MG63 (cell line): ENCODE measurements around the gene IKZF3. TPM values are rescaled to one million over a fixed set of nuclear protein-coding genes. Genes with fewer than 3 reads are reported as not detected.
A peak's percentile ranks its signal among the peaks of the same experiment; 100 is the strongest.
"Not testable (repeated sequence)": the region's sequence is repeated elsewhere in the genome, so short reads cannot be mapped to it uniquely, and the experiment has no call there.

Source experiments
- DNase-seq: peaks from one replicate; pipeline ENCODE4 v3.0.0-alpha.2; 2020
- H3K27me3 ChIP-seq: fragments of 250-450 bp; sonication (Bioruptor Pico); 2 replicates; pipeline ENCODE4 v1.5.1; 2020; ENCODE audit warnings: mild to moderate bottlenecking, moderate library complexity
- H3K36me3 ChIP-seq: fragments of 250-450 bp; sonication (Bioruptor Pico); 2 replicates; pipeline ENCODE4 v1.5.1; 2020; ENCODE audit warnings: mild to moderate bottlenecking, moderate library complexity
- H3K4me3 ChIP-seq: fragments of 250-450 bp; sonication (Bioruptor Pico); 2 replicates; pipeline ENCODE4 v1.5.1; 2020; ENCODE audit warnings: mild to moderate bottlenecking, moderate library complexity
- H3K9me3 ChIP-seq: fragments of 250-450 bp; sonication (Bioruptor Pico); 2 replicates; pipeline ENCODE4 v1.5.1; 2020; ENCODE audit warnings: mild to moderate bottlenecking, moderate library complexity
- total RNA-seq: library from RNA; depleted of rRNA; stranded (reverse); fragments of >200 nt; shearing (Covaris generic); gene quantifications from 2 replicates; pipeline ENCODE4 v1.2.3, GENCODE V29; 2014; ENCODE audit warnings: low replicate concordance

IKZF3 gene
- total RNA-seq, 1 experiment from 2014 or later = not detected

DNA sequence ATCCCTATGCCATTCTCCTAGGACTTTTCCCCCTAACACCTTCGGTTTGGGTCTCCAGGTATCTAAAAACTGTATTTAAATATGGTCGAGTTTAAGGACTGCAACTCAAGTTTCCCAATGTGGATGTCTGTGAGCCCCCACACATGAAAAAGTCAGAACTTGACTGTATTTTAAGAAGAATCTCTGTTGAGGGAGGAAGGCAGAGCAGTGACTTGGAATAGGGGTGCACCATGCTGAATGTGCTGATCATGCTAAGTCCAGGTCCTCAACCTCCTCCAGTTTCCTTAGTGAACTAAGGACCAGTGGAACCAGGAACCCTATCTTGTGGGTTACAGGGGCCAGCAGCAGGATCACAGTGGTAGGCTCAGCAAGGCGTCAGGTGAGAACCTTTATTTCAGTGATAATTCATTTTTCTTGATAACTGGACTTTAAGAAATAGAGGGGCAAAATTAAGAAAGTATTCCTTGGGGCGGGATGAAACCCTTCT is 106.9 kb downstream of the IKZF3 start:
- H3K27me3 ChIP-seq = no peaks in the 10 kb centered on the region
- no peaks in the 10 kb centered on the region for H3K9me3 ChIP-seq
- H3K4me3 ChIP-seq = no peak overlapping the region
- H3K36me3 ChIP-seq = no peaks in the 10 kb centered on the region
- DNase-seq = no peak

DNA sequence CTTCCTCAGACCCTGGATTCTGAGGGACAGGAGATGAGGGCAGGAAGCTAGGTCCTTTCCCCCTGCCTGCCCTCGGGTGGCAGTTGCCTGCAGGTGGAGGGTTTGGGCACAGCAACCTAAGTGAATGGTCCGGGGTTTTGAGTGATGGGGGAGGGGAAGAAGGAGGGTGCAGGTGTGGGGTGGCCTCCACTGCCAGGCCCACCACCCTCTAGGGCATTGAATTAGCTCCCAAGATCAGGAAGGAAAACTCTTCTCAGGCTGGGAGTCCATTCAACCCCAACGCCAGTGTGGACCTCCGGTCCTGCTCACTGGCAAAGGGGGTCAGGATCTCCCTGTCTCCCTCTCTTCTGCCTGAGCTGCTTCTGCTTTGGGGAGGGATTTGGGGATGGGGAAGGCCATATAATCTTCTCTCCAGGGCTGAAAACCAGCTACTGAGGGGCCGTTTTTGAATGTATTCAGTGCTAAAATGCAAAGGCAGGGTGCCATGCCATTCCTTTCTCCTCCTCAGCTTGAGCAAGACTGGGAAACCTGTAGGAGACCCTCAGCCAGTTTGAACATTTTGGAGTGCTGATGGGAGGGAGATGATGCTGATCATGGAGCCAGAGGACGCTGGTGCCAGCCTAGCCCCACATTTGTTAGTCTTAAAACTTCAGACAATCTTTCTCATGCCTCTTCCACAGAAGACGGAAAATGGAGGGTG is 107.6 kb downstream of the IKZF3 start:
- no peak for DNase-seq

DNA sequence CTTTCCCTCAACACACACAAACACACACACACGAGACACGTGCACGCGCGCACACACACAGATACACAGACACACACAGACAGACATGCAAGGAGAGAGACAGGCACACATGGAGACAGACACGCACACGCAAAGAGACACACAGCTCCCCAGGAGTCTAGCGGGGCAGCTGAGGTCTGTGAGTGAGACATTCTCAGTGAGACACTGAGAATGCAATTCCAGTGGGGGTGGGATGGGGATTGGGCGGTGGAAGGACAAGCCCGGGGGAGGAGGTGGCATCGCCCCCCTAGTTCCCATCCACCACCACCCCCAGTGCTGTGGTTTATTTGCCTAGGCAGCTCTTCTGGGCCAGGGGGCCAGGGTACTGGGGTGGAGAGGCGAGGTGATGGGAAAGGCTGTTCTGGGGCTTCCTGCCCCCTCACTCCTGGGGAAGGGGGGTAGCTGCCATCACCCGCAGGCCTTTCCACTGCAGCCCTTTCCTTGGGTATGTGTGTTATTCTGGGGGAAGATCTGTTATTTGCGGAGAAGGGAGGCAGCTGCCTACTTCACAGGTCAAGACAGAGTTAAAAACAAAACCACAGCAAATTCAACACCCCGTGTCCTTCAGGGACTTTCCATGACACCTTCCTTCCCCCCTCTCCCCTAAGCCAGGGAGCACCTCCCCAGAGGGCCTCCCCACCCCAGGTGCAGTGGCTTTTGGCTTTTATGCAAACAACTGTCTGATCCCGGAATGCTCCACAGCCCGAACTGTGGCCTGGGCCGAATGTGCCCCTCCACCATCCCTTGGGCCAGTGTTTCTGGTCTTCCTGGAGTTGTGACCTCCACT is 108.3 kb downstream of the IKZF3 start:
- H3K36me3 ChIP-seq = no peaks in the 10 kb centered on the region
- H3K4me3 ChIP-seq = no peak overlapping the region
- no peak for DNase-seq
- H3K27me3 ChIP-seq = no peaks in the 10 kb centered on the region
- H3K9me3 ChIP-seq = no peaks in the 10 kb centered on the region

More for the DNA sequence above, 107.6 kb downstream of the IKZF3 start:
- H3K27me3 ChIP-seq = no peaks in the 10 kb centered on the region
- H3K4me3 ChIP-seq = no peak overlapping the region
- H3K9me3 ChIP-seq = no peaks in the 10 kb centered on the region
- H3K36me3 ChIP-seq = no peaks in the 10 kb centered on the region

DNA sequence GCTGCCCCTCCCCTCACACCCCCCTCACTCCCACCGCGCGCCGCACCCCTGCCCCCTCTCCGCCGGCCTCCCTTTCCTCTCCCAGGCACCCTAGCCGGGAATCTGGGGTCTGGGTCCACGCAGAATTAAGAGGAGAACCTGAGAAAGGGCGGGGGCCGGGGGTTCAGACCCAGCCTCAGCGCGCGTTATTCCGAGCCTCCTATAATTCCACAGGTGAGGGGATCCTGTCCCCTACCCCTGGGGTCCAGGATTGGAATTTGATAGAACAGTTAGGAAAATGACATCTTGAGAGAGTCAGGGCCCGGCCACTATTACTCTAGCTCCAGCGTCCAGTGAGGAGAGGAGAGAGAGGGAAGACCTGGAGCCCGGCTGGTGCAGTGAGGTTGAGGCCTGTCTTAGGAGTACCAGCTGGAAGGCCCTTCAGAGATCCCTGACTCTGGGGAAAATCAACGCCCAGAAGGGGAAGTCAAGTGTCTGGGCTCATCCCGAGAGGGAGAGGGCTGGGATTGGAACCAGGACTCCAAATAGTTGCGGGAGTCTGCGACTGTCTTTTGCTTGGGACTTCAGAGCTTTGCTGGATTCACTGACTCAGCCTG is 109.1 kb downstream of the IKZF3 start:
- Histone ChIP-seq H3K9me3 (no peaks in the 10 kb centered on the region), H3K36me3 (no peaks in the 10 kb centered on the region), H3K27me3 (no peaks in the 10 kb centered on the region), H3K4me3 (peak overlapping the region; percentile 67)
- no peak for DNase-seq

DNA sequence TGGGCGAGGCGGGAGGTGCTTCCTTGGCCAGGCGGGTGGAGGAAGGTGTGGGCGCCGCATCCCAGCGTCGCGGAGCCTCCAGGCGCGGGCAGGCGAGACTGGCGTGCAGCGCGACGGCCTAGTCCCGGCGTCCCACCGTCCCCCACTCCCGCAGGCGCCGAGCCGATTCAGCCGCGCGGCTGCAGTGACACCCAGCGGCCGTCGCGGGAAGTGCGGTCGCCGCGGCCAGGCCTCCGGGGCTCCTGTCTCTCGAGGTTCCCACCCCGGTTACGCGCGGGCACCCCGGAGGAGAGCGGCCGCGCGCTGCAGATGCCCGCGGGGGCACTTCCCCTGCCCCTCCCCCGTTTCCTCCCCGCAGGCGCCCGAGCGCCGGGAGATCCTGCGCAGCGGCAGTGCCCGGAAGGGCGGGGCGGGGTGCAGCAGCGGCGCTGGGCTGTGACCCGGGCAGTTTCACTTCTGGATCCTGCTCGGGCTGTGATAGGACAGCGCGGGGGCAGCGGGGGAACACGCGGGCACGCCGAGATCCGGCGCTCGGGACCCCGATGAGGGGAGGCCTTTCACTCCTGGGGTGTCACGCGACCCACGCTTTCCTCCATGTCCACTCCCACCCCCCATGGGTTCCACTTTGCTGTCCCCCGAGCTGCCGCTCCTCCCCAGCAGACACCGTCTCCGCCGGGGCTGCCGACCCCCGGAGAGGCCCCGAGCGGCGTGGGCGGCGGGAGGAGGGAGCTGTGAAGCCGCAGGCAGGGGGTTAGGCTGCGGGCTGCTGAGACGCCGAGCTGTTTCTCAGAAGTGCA is 109.8 kb downstream of the IKZF3 start:
- no peaks in the 10 kb centered on the region for H3K27me3 ChIP-seq
- peak overlapping the region; percentile 67 for H3K4me3 ChIP-seq
- no peaks in the 10 kb centered on the region for H3K36me3 ChIP-seq
- no peaks in the 10 kb centered on the region for H3K9me3 ChIP-seq
- DNase-seq = peak; percentile 97

DNA sequence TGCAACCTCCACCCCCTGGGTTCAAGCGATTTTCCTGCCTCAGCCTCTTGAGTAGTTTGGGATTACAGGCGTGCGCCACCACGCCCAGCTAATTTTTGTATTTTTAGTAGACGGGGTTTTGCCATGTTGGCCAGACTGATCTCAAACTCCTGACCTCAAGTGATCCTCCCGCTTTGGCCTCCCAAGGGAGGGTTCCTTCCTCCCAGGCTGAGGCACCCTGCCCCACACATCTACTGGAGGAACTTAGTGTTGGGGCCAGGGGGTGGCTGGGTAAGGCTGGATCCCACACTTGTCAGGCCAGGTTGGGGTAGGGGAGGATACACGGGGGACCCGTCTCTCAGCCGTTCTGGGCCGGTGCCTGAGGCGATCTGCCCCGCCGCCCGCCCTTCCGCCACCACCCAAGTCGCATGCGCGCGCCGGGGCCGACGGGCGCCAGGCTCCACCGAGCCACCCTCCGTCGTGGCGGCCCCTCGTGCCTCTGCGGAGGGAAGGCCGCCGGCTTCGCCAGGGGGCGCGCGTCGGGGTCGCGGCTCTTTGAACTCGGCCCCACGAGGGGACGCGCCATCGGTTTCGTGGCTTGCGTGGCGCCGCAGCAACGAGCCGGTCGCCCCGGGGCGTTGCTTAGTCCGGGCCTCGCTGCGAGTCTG is 110.5 kb downstream of the IKZF3 start:
- DNase-seq = peak; percentile 47
- H3K9me3 ChIP-seq = no peaks in the 10 kb centered on the region
- no peaks in the 10 kb centered on the region for H3K36me3 ChIP-seq
- H3K27me3 ChIP-seq = no peaks in the 10 kb centered on the region
- peak overlapping the region; percentile 67 for H3K4me3 ChIP-seq

DNA sequence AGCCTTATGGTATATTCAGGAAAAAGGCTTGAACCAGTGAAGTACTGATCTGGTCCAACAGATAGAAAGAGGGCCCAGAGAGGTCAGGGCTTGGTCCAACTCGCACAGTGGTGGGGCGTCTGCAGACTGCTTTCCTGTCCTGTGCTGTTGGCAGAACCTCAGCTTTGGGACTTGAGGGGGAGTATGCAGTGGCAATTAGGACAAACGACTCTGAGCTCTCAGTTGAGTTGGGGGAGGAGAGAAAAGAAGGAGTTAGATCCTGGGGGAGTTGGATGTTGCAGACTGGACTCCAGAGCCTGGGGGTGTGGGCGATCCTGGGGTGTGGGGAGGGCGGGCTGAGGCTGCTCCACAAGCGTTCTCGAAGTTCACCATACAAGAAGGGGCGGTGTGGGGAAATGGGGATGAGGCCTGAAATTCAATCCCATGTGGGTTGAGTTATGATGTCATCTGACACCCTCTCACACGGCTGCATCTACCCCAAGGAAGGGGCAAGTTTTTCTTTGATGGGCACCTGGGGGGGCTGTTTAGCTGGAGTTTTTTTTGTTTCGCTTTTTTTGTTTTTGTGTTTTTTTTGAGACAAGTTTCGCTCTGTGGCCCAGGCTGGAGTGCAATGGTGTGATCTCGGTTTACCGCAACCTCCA is 111.8 kb downstream of the IKZF3 start:
- Histone ChIP-seq H3K27me3 (no peaks in the 10 kb centered on the region), H3K36me3 (no peaks in the 10 kb centered on the region), H3K4me3 (no peak overlapping the region), H3K9me3 (no peaks in the 10 kb centered on the region)
- DNase-seq = no peak

DNA sequence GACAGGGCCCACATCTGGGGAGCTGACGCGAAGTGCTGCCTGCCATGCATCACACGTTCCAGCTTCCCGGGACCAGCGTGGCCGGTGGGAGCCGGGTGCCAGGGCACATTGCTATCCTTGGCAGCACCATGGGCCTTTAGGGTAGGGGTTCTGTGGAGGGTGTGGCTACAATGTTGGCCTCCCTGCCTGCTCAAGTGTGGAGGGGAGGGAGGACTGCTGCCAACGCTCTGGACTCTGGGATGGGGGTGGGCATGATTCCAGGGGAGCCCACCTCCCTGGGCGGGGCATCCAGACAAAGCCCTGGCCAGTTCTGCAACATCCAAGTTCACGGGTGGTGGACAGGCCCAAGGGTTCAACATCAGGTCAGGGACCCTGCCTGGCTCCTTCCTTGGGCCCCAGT is 112.5 kb downstream of the IKZF3 start:
- Histone ChIP-seq H3K4me3 (no peak overlapping the region), H3K36me3 (no peaks in the 10 kb centered on the region), H3K9me3 (no peaks in the 10 kb centered on the region), H3K27me3 (no peaks in the 10 kb centered on the region)
- no peak for DNase-seq

DNA sequence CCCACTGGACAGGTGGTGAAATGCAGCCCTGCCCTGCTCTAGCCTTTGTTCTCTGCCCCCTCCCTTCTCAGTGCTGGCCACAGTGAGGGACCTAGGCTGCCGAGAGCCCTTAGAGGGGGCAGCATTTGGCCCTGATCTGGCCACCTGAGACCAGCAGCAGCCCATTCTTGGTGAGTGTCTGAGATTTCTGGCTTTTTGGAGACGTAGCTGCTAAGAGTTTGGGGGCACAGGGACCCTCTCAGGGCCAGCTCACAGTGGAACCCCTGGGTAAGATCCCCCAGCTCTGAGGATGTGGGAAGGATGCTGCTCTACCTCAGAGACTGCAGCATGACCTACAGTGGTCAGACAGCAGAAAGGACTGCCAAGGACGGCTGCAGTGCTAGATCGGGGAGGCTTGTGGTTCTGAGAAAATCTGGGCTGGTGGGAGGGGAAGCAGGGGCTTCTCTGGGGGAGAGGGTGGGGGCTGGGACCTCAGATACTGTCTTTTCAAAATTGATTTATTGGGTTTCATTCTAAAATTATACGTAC is 113.0 kb downstream of the IKZF3 start:
- Histone ChIP-seq H3K4me3 (no peak overlapping the region), H3K27me3 (no peaks in the 10 kb centered on the region), H3K36me3 (no peaks in the 10 kb centered on the region), H3K9me3 (no peaks in the 10 kb centered on the region)
- DNase-seq = no peak

DNA sequence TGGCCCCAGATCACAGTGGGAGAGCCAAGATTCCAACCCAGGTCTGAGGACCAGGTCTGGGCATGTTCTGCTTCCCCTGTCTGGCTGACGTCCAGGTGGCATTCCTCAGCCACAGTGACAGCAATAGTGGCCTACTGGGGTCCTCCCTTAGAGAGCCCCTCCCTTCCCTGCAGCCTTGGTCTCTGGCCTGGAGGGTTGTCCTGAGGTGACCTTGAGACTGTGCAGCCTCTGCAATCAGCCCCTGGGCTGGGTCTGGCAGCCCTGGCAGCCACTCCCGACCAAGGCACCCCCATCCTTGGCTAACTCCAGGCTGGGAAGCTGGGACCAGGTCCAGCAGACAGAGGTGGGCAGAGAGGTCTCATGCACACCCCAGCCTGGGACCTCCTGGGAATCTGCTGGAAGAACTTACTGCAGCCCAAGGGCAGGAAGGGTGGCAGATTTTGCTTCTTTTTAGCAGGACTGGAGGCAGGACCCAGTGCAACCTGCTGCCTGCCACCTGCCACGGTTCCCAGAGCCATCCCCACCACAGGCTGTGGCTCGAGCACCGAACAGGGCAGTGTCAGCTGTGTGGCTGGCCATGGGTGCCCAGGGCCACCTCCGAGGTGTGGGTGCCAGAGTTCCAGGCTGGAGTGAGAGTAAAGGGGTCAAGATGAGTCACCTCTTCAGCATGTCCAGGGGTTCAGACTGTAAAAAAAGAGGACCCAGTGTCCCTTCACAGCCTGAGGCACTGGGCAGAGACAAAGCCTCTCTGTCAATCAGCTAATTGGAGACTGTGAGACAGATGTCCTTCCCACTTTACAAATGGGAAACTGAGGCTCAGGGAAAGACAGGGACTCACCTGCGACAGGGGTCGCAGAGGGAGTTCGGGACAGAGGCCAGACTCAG is 113.7 kb downstream of the IKZF3 start:
- Histone ChIP-seq H3K27me3 (no peaks in the 10 kb centered on the region), H3K9me3 (no peaks in the 10 kb centered on the region), H3K4me3 (no peak overlapping the region), H3K36me3 (no peaks in the 10 kb centered on the region)
- DNase-seq = no peak

DNA sequence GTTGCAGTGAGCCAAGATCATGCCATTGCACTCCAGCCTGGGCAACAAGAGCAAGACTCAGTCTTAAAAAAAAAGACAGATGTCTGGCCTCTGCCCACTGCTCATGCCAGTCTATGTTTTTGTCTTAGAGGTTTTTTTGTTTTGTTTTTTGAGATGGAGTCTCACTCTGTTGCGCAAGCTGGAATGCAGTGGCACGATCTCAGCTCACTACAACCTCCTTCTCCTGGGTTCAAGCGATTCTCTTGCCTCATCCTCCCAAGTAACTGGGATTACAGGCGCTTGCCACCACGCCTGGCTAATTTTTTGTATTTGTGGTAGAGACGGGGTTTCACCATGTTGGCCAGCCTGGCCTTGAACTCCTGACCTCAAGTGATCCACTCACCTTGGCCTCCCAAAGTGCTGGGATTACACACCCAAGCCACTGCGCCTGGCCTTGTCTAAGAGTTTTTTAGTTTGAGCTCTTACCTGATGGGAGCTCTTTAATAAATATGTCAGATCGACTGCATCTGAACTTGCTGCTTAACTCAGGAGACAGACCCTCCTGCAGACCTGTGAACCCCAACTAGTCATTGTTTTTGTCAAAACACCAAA is 115.6 kb downstream of the IKZF3 start:
- H3K4me3 ChIP-seq, H3K36me3 ChIP-seq, H3K9me3 ChIP-seq, DNase-seq, H3K27me3 ChIP-seq: not testable (repeated sequence)

DNA sequence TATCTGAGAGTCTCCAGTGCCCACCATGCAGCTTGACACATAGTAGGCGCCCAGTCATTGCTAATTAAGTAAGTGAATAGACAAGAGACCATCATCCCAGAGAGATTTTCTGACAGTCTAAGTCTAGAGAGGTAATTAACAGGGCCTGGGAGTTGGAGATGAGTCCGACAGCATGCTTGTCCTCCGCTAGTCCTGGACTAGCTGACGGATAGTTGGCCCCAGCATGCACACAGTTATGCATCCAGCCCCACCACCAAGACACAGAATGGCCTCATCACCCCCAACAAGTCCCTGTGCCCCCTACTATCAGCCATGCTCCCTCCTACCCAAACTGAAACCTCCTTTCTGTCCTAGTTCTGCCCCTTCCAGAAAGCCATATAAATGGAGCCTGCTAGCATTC is 116.4 kb downstream of the IKZF3 start:
- Histone ChIP-seq H3K9me3 (no peaks in the 10 kb centered on the region), H3K27me3 (no peaks in the 10 kb centered on the region), H3K4me3 (no peak overlapping the region), H3K36me3 (no peaks in the 10 kb centered on the region)
- DNase-seq = no peak

DNA sequence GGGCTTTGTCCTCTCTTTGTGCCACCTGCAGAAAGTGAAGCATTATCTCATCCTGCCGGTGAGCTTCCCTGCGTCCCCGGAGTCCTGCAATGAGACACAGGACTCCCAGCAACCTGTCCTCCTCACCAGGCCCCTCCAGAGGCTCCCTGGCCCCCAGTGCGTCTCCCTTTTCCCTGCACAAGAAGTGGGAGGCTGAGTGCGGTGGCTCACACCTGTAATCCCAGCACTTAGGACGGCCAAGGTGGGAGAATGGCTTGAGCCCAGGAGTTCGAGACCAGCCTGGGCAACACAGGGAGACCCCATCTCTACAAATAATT is 118.0 kb downstream of the IKZF3 start:
- no peaks in the 10 kb centered on the region for H3K36me3 ChIP-seq
- no peak for DNase-seq

DNA sequence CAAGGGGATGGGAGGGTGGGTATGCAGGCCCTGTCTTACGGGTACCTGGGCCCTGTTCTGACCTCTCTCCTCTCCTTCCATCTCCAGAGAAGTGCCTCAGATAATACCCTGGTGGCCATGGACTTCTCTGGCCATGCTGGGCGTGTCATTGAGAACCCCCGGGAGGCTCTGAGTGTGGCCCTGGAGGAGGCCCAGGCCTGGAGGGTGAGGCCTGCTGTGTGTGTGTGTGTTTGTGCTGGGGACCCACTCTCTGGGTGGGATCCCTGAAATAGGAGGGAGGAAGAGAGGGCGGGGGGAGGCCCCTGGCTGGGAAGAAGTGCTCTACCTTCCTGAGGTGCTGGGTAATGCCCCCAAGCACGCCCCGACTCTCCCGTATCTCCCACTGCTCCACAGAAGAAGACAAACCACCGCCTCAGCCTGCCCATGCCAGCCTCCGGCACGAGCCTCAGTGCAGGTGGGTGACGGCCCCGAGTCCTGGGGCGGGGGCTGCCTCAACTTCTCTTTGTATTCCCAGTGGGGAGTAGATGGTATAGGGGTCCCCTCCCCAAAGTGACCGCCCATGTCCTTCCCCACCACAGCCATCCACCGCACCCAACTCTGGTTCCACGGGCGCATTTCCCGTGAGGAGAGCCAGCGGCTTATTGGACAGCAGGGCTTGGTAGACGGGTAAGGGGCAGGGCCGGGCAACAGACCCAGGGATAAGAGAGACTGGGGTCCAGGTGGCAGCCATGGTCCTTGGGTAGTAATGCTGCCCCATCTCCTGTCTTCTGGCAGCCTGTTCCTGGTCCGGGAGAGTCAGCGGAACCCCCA is 118.6 kb downstream of the IKZF3 start:
- no peaks in the 10 kb centered on the region for H3K36me3 ChIP-seq
- no peak for DNase-seq
- no peaks in the 10 kb centered on the region for H3K27me3 ChIP-seq

More for the DNA sequence above, 118.0 kb downstream of the IKZF3 start:
- Histone ChIP-seq H3K9me3 (no peaks in the 10 kb centered on the region), H3K27me3 (no peaks in the 10 kb centered on the region), H3K4me3 (no peak overlapping the region)

More for the DNA sequence above, 118.6 kb downstream of the IKZF3 start:
- no peak overlapping the region for H3K4me3 ChIP-seq
- H3K9me3 ChIP-seq = no peaks in the 10 kb centered on the region
